HepG2 (cell line): ENCODE measurements around the gene DPEP1. TPM values are rescaled to one million over a fixed set of nuclear protein-coding genes. Genes with fewer than 3 reads are reported as not detected.

Experiments
- ATAC-seq: fragments of 200-7000 bp; cut with Tn5 transposase; 3 replicates; pipeline ENCODE4 v1.9.1; 2020; ENCODE audit warnings: mild to moderate bottlenecking, moderate library complexity
- BruUV-seq: library from RNA; stranded (reverse); fragments of 400-500 nt; replicated peaks from 2 replicates; lab custom pipeline; 2021; lab: Mats Ljungman, UMichigan
- CTCF ChIA-PET: fragments of 300-600 bp; formaldehyde crosslinking; extraction: SDS; loops from one replicate; lab custom pipeline; 2021; ENCODE audit warnings: low total read pairs, inconsistent platforms, low intra/inter-chr PET ratio; lab: Yijun Ruan, JAX
- POLR2A ChIA-PET: fragments of 350-600 bp; sonication (Branson Sonifier 250); formaldehyde crosslinking; loops from one replicate; lab custom pipeline; 2020; ENCODE audit warnings: antibody characterized with exemption, inconsistent platforms; lab: Yijun Ruan, JAX
- DNase-seq: peaks from one replicate; pipeline ENCODE4 v3.0.0-alpha.2; 2015; ENCODE audit warnings: low spot score
- FAIRE-seq: peaks from 3 replicates; lab custom pipeline; 2011; peaks lifted over from hg19 to GRCh38; lab: Jason Lieb, UNC
- H2AFZ ChIP-seq: one replicate; pipeline ENCODE4 v1.6.1; 2011; ENCODE audit warnings: low read length, inconsistent platforms
- H3K27ac ChIP-seq: fragments of 300-600 bp; 3 replicates; pipeline ENCODE4 v1.8.0; 2011; ENCODE audit warnings: mixed run types, mild to moderate bottlenecking, mixed read lengths, low read length, inconsistent platforms; ENCODE audit not compliant: insufficient read depth; ENCODE audit errors: extremely low read length
- H3K27me3 ChIP-seq, 2 experiments: fragments of 200-600 bp in 1 of 2; 2 replicates in 1 of 2; 3 replicates in 1 of 2; pipeline versions ENCODE4 v1.6.0 to v1.8.0; 2011; ENCODE audit warnings: low read length in 2 of 2, mild to moderate bottlenecking in 2 of 2, moderate library complexity in 2 of 2, inconsistent platforms in 1 of 2; ENCODE audit not compliant: insufficient read depth in 2 of 2, control insufficient read depth in 1 of 2
- H3K36me3 ChIP-seq, 2 experiments: fragments of 200-600 bp in 1 of 2; replicated peaks in 1 of 2; 2 replicates in 1 of 2; 3 replicates in 1 of 2; pipeline versions ENCODE4 v1.5.1 to v1.8.0; 2011; ENCODE audit warnings: low read length in 2 of 2, inconsistent platforms in 1 of 2; ENCODE audit not compliant: insufficient read depth in 2 of 2, control insufficient read depth in 1 of 2
- H3K4me1 ChIP-seq: 2 replicates; pipeline ENCODE4 v1.5.1; 2012; ENCODE audit warnings: low read length, inconsistent platforms; ENCODE audit not compliant: insufficient read depth
- H3K4me2 ChIP-seq: 2 replicates; pipeline ENCODE4 v1.6.0; 2011; ENCODE audit warnings: low read depth, low read length, inconsistent platforms
- H3K4me3 ChIP-seq, 3 experiments: fragments of 200-600 bp in 1 of 3; sonication (generic), shearing (Covaris generic) in 1 of 3; replicated peaks in 1 of 3; 2 replicates each; pipeline ENCODE4 v1.5.1; 2011 to 2016; ENCODE audit warnings: low read length in 3 of 3, inconsistent platforms in 2 of 3, low read depth in 2 of 3, mild to moderate bottlenecking in 2 of 3, control low read depth in 1 of 3, mixed read lengths in 1 of 3; ENCODE audit not compliant: insufficient read depth in 1 of 3
- H3K79me2 ChIP-seq: one replicate; pipeline ENCODE4 v1.6.1; 2011; ENCODE audit warnings: low read length, inconsistent platforms; ENCODE audit not compliant: insufficient read depth
- H3K9ac ChIP-seq: 2 replicates; pipeline ENCODE4 v1.6.0; 2011; ENCODE audit warnings: mild to moderate bottlenecking, low read depth, low read length, inconsistent platforms; ENCODE audit not compliant: insufficient read depth
- H3K9me3 ChIP-seq: 2 replicates; pipeline ENCODE4 v1.5.1; 2012; ENCODE audit warnings: mild to moderate bottlenecking, low read length
- H4K20me1 ChIP-seq: 2 replicates; pipeline ENCODE4 v1.6.0; 2011; ENCODE audit warnings: inconsistent platforms, mild to moderate bottlenecking, low read length, moderate library complexity; ENCODE audit not compliant: insufficient read depth
- CTCF ChIP-seq: sonication (generic); formaldehyde crosslinking; IDR thresholded peaks from 2 replicates; pipeline ENCODE4 v1.5.0; 2020; ENCODE audit warnings: mild to moderate bottlenecking, missing genetic modification reagents, moderate library complexity
- ELF3 ChIP-seq: IDR thresholded peaks from 2 replicates; pipeline ENCODE4 v1.6.1; 2016; ENCODE audit warnings: missing genetic modification reagents, missing compliant biosample characterization
- FOXO4 ChIP-seq: sonication (generic); formaldehyde crosslinking; conservative IDR thresholded peaks from 2 replicates; pipeline ENCODE4 v1.8.1; 2023; ENCODE audit warnings: missing genetic modification reagents
- HNF1B ChIP-seq: sonication (generic); formaldehyde crosslinking; IDR thresholded peaks from 2 replicates; pipeline ENCODE4 v1.5.1; 2020; ENCODE audit warnings: mild to moderate bottlenecking, moderate library complexity, missing genetic modification reagents
- TEAD3 ChIP-seq: optimal IDR thresholded peaks from 2 replicates; pipeline ENCODE3; 2016; ENCODE audit warnings: borderline replicate concordance
- ZBTB21 ChIP-seq: sonication (generic); formaldehyde crosslinking; IDR thresholded peaks from 2 replicates; pipeline ENCODE4 v1.4.0; 2020; ENCODE audit warnings: missing genetic modification reagents
- ZNF572 ChIP-seq: sonication (generic); formaldehyde crosslinking; IDR thresholded peaks from 2 replicates; pipeline ENCODE4 v1.5.1; 2020; ENCODE audit warnings: mild to moderate bottlenecking, missing genetic modification reagents
- ZNF609 ChIP-seq: sonication (generic); formaldehyde crosslinking; IDR thresholded peaks from 2 replicates; pipeline ENCODE4 v1.4.0; 2020; ENCODE audit warnings: mild to moderate bottlenecking, missing genetic modification reagents, borderline replicate concordance
- ZNF687 ChIP-seq: sonication (generic); formaldehyde crosslinking; IDR thresholded peaks from 2 replicates; pipeline ENCODE4 v1.5.1; 2020; ENCODE audit warnings: mild to moderate bottlenecking, missing genetic modification reagents, moderate library complexity
- WGBS: methylation state at CpG from one replicate; pipeline ENCODE4 v1.1.6; 2017; ENCODE audit warnings: low lambda C conversion rate; 5-methylcytosine and 5-hydroxymethylcytosine counted together
- in situ Hi-C: cut with HindIII; loops from 2 replicates; pipeline ENCODE4 v1.10.0; 2017; ENCODE audit warnings: low pct_unique_long_range_greater_than_20kb; ENCODE audit not compliant: extremely low pct_ligation_motif_present
- intact Hi-C: fragments of 100-400 bp; cut with micrococcal nuclease; formaldehyde crosslinking; loops from one replicate; pipeline ENCODE4 v1.10.0; 2022; ENCODE audit not compliant: unreplicated experiment
- polyA plus RNA-seq, 8 experiments: library from polyadenylated mRNA; depleted of rRNA in 3 of 8; stranded (reverse) in 7 of 8; unstranded in 1 of 8; fragments of >200 nt; fragmentation: Illumina TruSeq in 4 of 8; extraction: Trizol in 4 of 8; gene quantifications; 2 replicates each; pipeline versions ENCODE4 v1.2.1 to v1.2.3, GENCODE V29; 2011 to 2016; ENCODE audit warnings: low read depth in 4 of 8, missing spikeins in 1 of 8, mixed read lengths in 1 of 8; ENCODE audit not compliant: insufficient read depth in 1 of 8
- total RNA-seq, 5 experiments: library from RNA; depleted of rRNA; stranded (reverse); fragments of >200 nt; fragmentation: Illumina TruSeq; extraction: Trizol; gene quantifications; 2 replicates each; pipeline ENCODE4 v1.2.3, GENCODE V29; 2016; ENCODE audit warnings: low read depth in 1 of 5

Gene DPEP1
- total and polyA plus RNA-seq, 2 of the 13 experiments (the other 11 are each of a cell fraction or from before 2014, with no cell fraction given): 37.6 to 52.2 TPM

- BruUV-seq: no TSS peak
- H3K79me2 ChIP-seq: no peaks in the 10 kb centered on the region
- peaks cover 21% of the 10 kb centered on the region; the same call in 1 of the 2 replicates for H3K4me1 ChIP-seq
- 5% methylated on average over 7 of the region's 8 CpGs for WGBS
- no peak overlapping the region for H3K4me2 ChIP-seq
- POLR2A ChIA-PET: interaction anchor here (1.4 kb wide), 1 partner anchor 18 kb away, joined by 6 read pairs; no protein-coding TSS in a partner anchor
- in situ Hi-C loops (no loop called here), intact Hi-C loops (loop anchor here (1.0 kb wide), 1 partner anchor 42 kb away; no protein-coding TSS in a partner anchor)
- no peaks in the 10 kb centered on the region for H3K9me3 ChIP-seq
- no peak overlapping the region for H3K4me3 ChIP-seq
- H4K20me1 ChIP-seq: no peaks in the 10 kb centered on the region
- H3K36me3 ChIP-seq: no peaks in the 10 kb centered on the region
- DNase-seq: peak; percentile 69
- FAIRE-seq: peak; percentile 81
- ATAC-seq: peak; percentile 82
- H3K27me3 ChIP-seq: peaks cover 12 to 29% of the 10 kb centered on the region in 2 experiments; a peak in 4 of 5 replicates
- no peak overlapping the region for H3K27ac ChIP-seq
- no peak overlapping the region for H2AFZ ChIP-seq
- CTCF ChIA-PET: interaction anchor here (1.4 kb wide), 1 partner anchor 41 kb away, joined by 16 read pairs; no protein-coding TSS in a partner anchor
- no peak overlapping the region for H3K9ac ChIP-seq
- TF ChIP-seq CTCF (CRISPR knock-in tag): peak; percentile 88
- 0 out of 2 replicates have a peak, but pooled peaks have one; percentile 19 for TF ChIP-seq ZNF572 (CRISPR knock-in tag)
- no peak for TF ChIP-seq HNF1B (CRISPR knock-in tag)
- no peak for TF ChIP-seq ZBTB21 (CRISPR knock-in tag)
- TF ChIP-seq ZNF609: 0 out of 2 replicates have a peak, but pooled peaks have one; percentile 39
- TF ChIP-seq ZNF687 (CRISPR knock-in tag): peak; percentile 47
- TF ChIP-seq TEAD3 (CRISPR knock-in tag): peak; percentile 34
- TF ChIP-seq FOXO4 (CRISPR knock-in tag): no peak
- TF ChIP-seq ELF3 (CRISPR knock-in tag): peak; percentile 55
These were observed 14.0 kb upstream of the DPEP1 start for GRCh38 chr16:89599451-89599858.
